Activated CD8-positive, alpha-beta T cell treated with anti-CD3 and anti-CD28 coated beads for 36 hours (primary cell): Measurements from ENCODE around the gene ZNF827. TPM values are rescaled to one million over a fixed set of nuclear protein-coding genes. Genes with fewer than 3 reads are reported as not detected.

Experiments
- ATAC-seq: fragments of 200-7000 bp; cut with Tn5 transposase; one replicate; pipeline ENCODE4 v1.10.0; 2021; ENCODE audit warnings: mild to moderate bottlenecking, moderate library complexity
- CTCF ChIA-PET: fragments of 350-600 bp; sonication (Branson Sonifier 250); formaldehyde crosslinking; loops from one replicate; lab custom pipeline; 2021; ENCODE audit warnings: antibody characterized with exemption; lab: Charles Lee
- POLR2A ChIA-PET: fragments of 350-600 bp; sonication (Branson Sonifier 250); formaldehyde crosslinking; loops from one replicate; lab custom pipeline; 2021; ENCODE audit warnings: antibody characterized with exemption; lab: Charles Lee
- DNase-seq: peaks from one replicate; pipeline ENCODE4 v3.0.0-alpha.2; 2020
- H3K27ac Mint-ChIP-seq: one replicate; pipeline ENCODE4 v1.8.0; 2021; ENCODE audit warnings: mild to moderate bottlenecking, mixed read lengths
- H3K27me3 Mint-ChIP-seq: one replicate; pipeline ENCODE4 v1.8.0; 2021; ENCODE audit warnings: mixed read lengths
- H3K36me3 Mint-ChIP-seq: one replicate; pipeline ENCODE4 v1.8.0; 2021; ENCODE audit warnings: low read depth, mixed read lengths
- H3K4me1 Mint-ChIP-seq: one replicate; pipeline ENCODE4 v1.8.0; 2021; ENCODE audit warnings: low read depth, mixed read lengths
- H3K4me3 Mint-ChIP-seq: one replicate; pipeline ENCODE4 v1.8.0; 2021; ENCODE audit warnings: mild to moderate bottlenecking, moderate library complexity, mixed read lengths
- H3K9me3 Mint-ChIP-seq: one replicate; pipeline ENCODE4 v1.8.0; 2021; ENCODE audit warnings: mixed read lengths
- CTCF ChIP-seq: fragments of 200-600 bp; IDR thresholded peaks from one replicate; pipeline ENCODE4 v1.8.0; 2022; ENCODE audit warnings: antibody characterized with exemption, mild to moderate bottlenecking
- intact Hi-C: fragments of 100-400 bp; cut with micrococcal nuclease; formaldehyde crosslinking; loops from one replicate; pipeline ENCODE4 v1.10.0; 2022
- total RNA-seq, 2 experiments: library from RNA; stranded (reverse); gene quantifications; one replicate each; pipeline ENCODE4 v1.2.3, GENCODE V29; 2021

ZNF827 gene
- total RNA-seq, 2 experiments from 2014 or later, result 28.4 to 31.1 TPM

- POLR2A ChIA-PET, result interaction anchor here (1.0 to 1.1 kb wide), 3 partner anchors 14 to 760 kb away, joined by 3 to 4 read pairs (median 4); no protein-coding TSS in a partner anchor
- H3K27me3 Mint-ChIP-seq, result no peaks in the 10 kb centered on the region
- H3K36me3 Mint-ChIP-seq, result peaks cover 15% of the 10 kb centered on the region
- peak overlapping the region; percentile 96 for H3K4me3 Mint-ChIP-seq
- intact Hi-C loops, result loop anchor here (5.0 to 10.0 kb wide), 2 partner anchors 133 to 321 kb away; partner anchors contain the start of gene MMAA
- no peaks in the 10 kb centered on the region for H3K9me3 Mint-ChIP-seq
- ATAC-seq (peak; percentile 37), DNase-seq (peak; percentile 63)
- CTCF ChIA-PET, result no interaction called here
- H3K27ac Mint-ChIP-seq, result peak overlapping the region; percentile 97
- TF ChIP-seq CTCF, result no peak
- H3K4me1 Mint-ChIP-seq, result peaks cover 38% of the 10 kb centered on the region
These were observed 532 bp downstream of the ZNF827 start for GRCh38 chr4:145937971-145938611.

DNA sequence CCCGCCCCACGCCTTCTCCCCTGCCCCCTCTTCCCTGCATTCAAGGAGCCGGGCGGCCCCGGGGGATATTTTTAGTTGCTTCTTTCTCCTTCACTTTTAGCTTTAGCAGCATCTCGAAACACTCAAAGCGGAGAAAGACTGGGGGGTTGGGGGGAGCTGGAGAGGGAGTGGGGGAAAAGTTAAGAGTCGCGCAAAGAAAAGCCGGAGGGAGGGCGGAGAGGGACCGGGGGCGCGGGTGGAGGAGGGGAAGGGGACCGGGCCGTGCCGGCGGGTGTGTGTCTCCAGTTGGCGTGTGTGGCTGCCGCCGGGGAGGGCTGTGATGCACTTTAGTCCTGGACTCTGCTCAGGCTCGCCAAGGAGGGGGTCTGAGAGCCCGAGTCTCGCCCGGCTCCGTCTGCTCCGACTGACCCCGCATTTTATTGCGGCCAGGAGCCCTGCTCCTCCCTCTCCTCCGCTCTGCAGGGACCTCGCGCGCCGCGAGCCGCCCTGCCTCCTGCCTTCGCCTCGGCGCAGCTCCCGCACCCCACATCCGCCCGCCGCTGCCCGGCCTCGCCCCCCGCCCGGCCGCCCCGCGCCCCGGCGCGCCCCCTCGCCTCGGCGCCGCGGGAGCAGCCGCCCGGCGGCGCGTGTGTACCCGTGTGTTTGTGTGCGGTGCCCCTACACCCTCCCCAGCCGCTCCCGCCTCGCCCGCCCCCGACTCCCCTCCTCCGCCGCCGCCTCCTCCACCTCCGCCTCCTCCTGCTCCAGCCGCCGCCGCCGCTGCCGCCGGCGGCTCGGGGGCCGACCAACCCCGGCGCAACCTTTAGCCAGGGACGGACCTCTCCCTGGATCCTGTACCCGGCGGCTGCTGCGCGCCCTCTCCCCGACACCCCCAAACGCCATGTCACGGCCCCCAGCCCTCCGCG lies 1.4 kb downstream of the ZNF827 start:
- intact Hi-C loops, result loop anchor here (5.0 to 10.0 kb wide), 2 partner anchors 132 to 320 kb away; partner anchors contain the start of gene MMAA
- Mint-ChIP-seq H3K4me3 (peak overlapping the region; percentile 96), H3K9me3 (no peaks in the 10 kb centered on the region), H3K27ac (peak overlapping the region; percentile 97), H3K36me3 (peaks cover 19% of the 10 kb centered on the region), H3K4me1 (peaks cover 43% of the 10 kb centered on the region), H3K27me3 (no peaks in the 10 kb centered on the region)
- no peak for TF ChIP-seq CTCF
- ChIA-PET CTCF (no interaction called here), POLR2A (interaction anchor here (1.0 to 1.9 kb wide), 3 partner anchors 25 to 318 kb away, joined by 3 to 6 read pairs (median 4); partner anchors contain the start of gene MMAA)
- DNase-seq (peak; percentile 60), ATAC-seq (peak; percentile 22)

GRCh38 chr4:145936142-145936996 lies 2.3 kb downstream of the ZNF827 start:
- H3K4me3 Mint-ChIP-seq, result peak overlapping the region; percentile 96
- peak overlapping the region; percentile 97 for H3K27ac Mint-ChIP-seq
- ChIA-PET CTCF (interaction anchor here (0.6 to 1.0 kb wide), 3 partner anchors 9 to 293 kb away, joined by 3 to 4 read pairs (median 3); no protein-coding TSS in a partner anchor), POLR2A (interaction anchor here (1.0 to 1.9 kb wide), 4 partner anchors 9 to 317 kb away, joined by 3 to 6 read pairs (median 4); partner anchors contain the start of gene MMAA)
- intact Hi-C loops, result loop anchor here (5.0 to 10.0 kb wide), 2 partner anchors 132 to 319 kb away; partner anchors contain the start of gene MMAA
- ATAC-seq (peak; percentile 45), DNase-seq (peak; percentile 78)
- H3K36me3 Mint-ChIP-seq, result peaks cover 21% of the 10 kb centered on the region
- no peaks in the 10 kb centered on the region for H3K9me3 Mint-ChIP-seq
- TF ChIP-seq CTCF, result peak; percentile 48
- H3K27me3 Mint-ChIP-seq, result no peaks in the 10 kb centered on the region
- H3K4me1 Mint-ChIP-seq, result peaks cover 48% of the 10 kb centered on the region

DNA sequence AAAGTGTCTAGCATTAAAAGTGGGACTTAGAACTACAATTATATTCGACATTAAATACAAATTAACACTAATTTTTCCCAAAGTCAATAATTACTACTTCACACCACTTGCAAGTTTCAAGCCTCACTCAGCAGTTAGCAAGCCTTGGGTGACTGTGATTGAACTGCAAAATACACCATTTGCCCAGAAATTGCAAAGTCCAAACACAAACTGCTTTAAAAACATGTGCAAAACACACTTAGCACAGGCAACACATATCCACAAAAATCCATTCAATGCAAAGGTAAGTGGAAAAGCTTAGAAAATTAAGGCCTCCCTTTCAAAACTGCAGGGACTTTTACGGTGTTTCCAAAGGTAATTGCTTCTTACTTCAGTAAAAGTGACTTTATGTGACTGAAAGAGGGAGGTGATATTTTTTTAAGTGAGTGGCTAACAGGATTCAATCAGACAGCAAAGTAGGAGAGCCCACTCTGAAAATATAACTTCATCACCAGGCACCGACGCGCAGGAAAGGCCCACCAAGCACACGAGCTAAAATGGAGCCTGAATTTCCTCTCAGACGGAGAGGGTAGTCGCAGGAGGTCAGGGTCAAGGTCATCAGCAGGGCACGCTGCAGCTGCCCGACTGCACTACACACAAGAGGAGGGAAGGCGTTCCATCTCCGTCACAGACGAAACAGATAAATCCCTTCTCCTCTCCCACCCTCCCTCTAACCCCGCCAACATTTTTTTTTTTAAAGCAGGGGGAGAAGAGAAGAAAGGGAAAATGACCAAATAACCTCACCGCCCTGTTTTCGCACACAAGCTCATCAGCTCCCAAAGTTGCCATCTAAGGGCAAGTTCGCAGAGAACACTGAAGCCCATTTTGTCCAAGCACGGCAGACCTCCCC lies 3.1 kb downstream of the ZNF827 start:
- no peaks in the 10 kb centered on the region for H3K27me3 Mint-ChIP-seq
- intact Hi-C loops, result loop anchor here (5.0 to 10.0 kb wide), 2 partner anchors 131 to 318 kb away; partner anchors contain the start of gene MMAA
- no peak for TF ChIP-seq CTCF
- peak; percentile 34 for ATAC-seq
- ChIA-PET CTCF (interaction anchor here (0.6 to 1.0 kb wide), 3 partner anchors 9 to 292 kb away, joined by 3 to 4 read pairs (median 3); no protein-coding TSS in a partner anchor), POLR2A (interaction anchor here (1.1 to 1.9 kb wide), 3 partner anchors 10 to 175 kb away, joined by 3 to 6 read pairs (median 3); no protein-coding TSS in a partner anchor)
- DNase-seq, result peak; percentile 60
- H3K9me3 Mint-ChIP-seq, result no peaks in the 10 kb centered on the region
- peaks cover 21% of the 10 kb centered on the region for H3K36me3 Mint-ChIP-seq
- H3K4me3 Mint-ChIP-seq, result peak overlapping the region; percentile 96
- peak overlapping the region; percentile 97 for H3K27ac Mint-ChIP-seq
- H3K4me1 Mint-ChIP-seq, result peaks cover 56% of the 10 kb centered on the region
